HG03575 (cell line): ENCODE results near the gene PIK3R2.

ENCODE experiments used
- ATAC-seq: cut with Tn5 transposase; IDR thresholded peaks from one replicate; pipeline ENCODE4 v1.9.1; 2021; ENCODE audit not compliant: unreplicated experiment, insufficient number of reproducible peaks, low FRiP score; ENCODE audit errors: extremely low read depth

PIK3R2 gene

GRCh38 chr19:18218600-18218999 is 65.6 kb downstream of the PIK3R2 start:
- ATAC-seq: no peak
